Measurements from ENCODE around the gene CD320.
A peak's percentile ranks its signal among the peaks of the same experiment; 100 is the strongest.

Gene CD320

GRCh38 chr19:8334458-8335342 is 26.5 kb upstream of the CD320 start:
- no peak for TF ChIP-seq EGR1 (IDR thresholded peaks at IDR 0.05)
- no peak for TF ChIP-seq REST (IDR thresholded peaks at IDR 0.05; ENCODE audit: low read depth)
- peak; percentile 32; the same call in 1 of the 2 replicates for TF ChIP-seq TAF1 (IDR thresholded peaks at IDR 0.05; ENCODE audit: low read depth)
- TF ChIP-seq, protein P1, sequence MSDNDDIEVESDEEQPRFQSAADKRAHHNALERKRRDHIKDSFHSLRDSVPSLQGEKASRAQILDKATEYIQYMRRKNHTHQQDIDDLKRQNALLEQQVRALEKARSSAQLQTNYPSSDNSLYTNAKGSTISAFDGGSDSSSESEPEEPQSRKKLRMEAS (IDR thresholded peaks at IDR 0.05) = peak; percentile 47; the same call in 1 of the 2 replicates

DNA sequence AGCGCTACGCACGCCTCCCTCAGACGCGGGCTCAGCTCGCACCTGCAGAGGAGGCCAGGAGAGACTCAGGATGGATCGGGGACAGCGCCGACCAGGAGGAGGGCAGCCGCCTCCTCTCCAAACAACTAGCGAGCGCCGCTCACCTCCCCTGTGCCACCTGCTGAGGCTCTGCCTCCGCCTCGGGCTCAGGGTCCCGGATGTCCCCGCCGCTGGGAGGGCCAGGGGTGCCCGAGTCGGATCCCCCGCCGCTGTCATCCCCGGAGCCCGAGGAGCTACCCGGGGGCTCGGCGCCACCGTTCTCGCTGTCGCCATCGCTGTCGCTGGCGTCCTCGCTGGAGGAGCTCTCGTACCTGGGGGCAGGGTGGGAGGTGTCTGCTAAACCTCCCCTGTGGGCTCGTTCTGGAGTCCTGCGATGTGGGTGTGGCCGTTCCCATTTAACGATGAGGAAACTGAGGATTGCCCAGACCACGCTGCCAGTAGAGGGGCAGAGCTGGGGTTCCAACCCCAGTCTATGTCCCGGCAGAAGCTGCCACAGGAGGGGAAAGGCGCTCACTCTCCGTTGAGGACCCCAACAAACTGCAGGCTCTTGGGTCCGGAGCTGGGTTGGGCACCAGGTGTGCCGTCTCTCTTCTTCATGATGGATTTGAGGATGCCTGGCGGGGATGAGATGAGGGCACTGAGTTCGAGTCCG is 25.8 kb upstream of the CD320 start:
- TF ChIP-seq EP300 (IDR thresholded peaks at IDR 0.05; ENCODE audit: borderline replicate concordance) = no peak
- TF ChIP-seq TAF1 (IDR thresholded peaks at IDR 0.05; ENCODE audit: low read depth) = no peak
- no peak for TF ChIP-seq NFIC (IDR thresholded peaks at IDR 0.05)
- TF ChIP-seq, protein P1 (IDR thresholded peaks at IDR 0.05) = no peak
- TF ChIP-seq USF1 (IDR thresholded peaks at IDR 0.05) = no peak
- no peak for TF ChIP-seq YY1 (IDR thresholded peaks at IDR 0.05; ENCODE audit: low read depth)
- TF ChIP-seq EGR1 (IDR thresholded peaks at IDR 0.05) = no peak
- no peak for TF ChIP-seq TEAD4 (IDR thresholded peaks at IDR 0.05)
- TF ChIP-seq TCF12 (IDR thresholded peaks at IDR 0.05; ENCODE audit: low read depth) = no peak
- no peak for TF ChIP-seq CEBPB (IDR thresholded peaks at IDR 0.05)
- no peak for TF ChIP-seq REST (IDR thresholded peaks at IDR 0.05; ENCODE audit: low read depth)
- no peak for TF ChIP-seq ZBTB7A (IDR thresholded peaks at IDR 0.05; ENCODE audit: low read depth)
- TF ChIP-seq CREB1 (IDR thresholded peaks at IDR 0.05; ENCODE audit: low read depth) = no peak
- no peak for TF ChIP-seq RAD21 (IDR thresholded peaks at IDR 0.05; ENCODE audit: low read depth)
- TF ChIP-seq FOXM1 (IDR thresholded peaks at IDR 0.05; ENCODE audit: borderline replicate concordance, low read depth) = no peak

GRCh38 chr19:8332976-8333766 is 25.0 kb upstream of the CD320 start:
- TF ChIP-seq REST (IDR thresholded peaks at IDR 0.05; ENCODE audit: low read depth) (no peak), USF1 (IDR thresholded peaks at IDR 0.05) (no peak), EGR1 (IDR thresholded peaks at IDR 0.05) (no peak), CEBPB (IDR thresholded peaks at IDR 0.05) (no peak), RAD21 (IDR thresholded peaks at IDR 0.05; ENCODE audit: low read depth) (no peak), FOXM1 (IDR thresholded peaks at IDR 0.05; ENCODE audit: borderline replicate concordance, low read depth) (no peak), EP300 (IDR thresholded peaks at IDR 0.05; ENCODE audit: borderline replicate concordance) (no peak), YY1 (IDR thresholded peaks at IDR 0.05; ENCODE audit: low read depth) (no peak), TEAD4 (IDR thresholded peaks at IDR 0.05) (no peak), CREB1 (IDR thresholded peaks at IDR 0.05; ENCODE audit: low read depth) (no peak), ZBTB7A (IDR thresholded peaks at IDR 0.05; ENCODE audit: low read depth) (no peak), TAF1 (IDR thresholded peaks at IDR 0.05; ENCODE audit: low read depth) (no peak)
- TF ChIP-seq, protein P1 (IDR thresholded peaks at IDR 0.05) = no peak
